B cell (primary cell): ENCODE data around the gene CCDC97.

Source experiments
- CTCF ChIP-seq: fragments of 200-600 bp; IDR thresholded peaks from one replicate; pipeline ENCODE4 v1.8.0; 2022; ENCODE audit warnings: antibody characterized with exemption, mild to moderate bottlenecking
- EZH2 ChIP-seq: IDR thresholded peaks from 2 replicates; pipeline ENCODE4 v1.6.1; 2012; ENCODE audit warnings: borderline replicate concordance, low read depth, mild to moderate bottlenecking, moderate library complexity, low read length; ENCODE audit not compliant: insufficient read depth, poor library complexity, severe bottlenecking

GRCh38 chr19:41355035-41355434, 45.1 kb downstream of the CCDC97 start:
- no peak for TF ChIP-seq EZH2
- TF ChIP-seq CTCF, result no peak
